ENCODE results near the gene CDYL2.

GRCh38 chr16:80602894-80603293 lies 201.5 kb downstream of the CDYL2 start:
- no peak for TF ChIP-seq CTCF (IDR thresholded peaks at IDR 0.05)
- TF ChIP-seq EZH2phosphoT487 (IDR thresholded peaks at IDR 0.05) = no peak
- TF ChIP-seq EZH2 (IDR thresholded peaks at IDR 0.05) = no peak
